ENCODE results near the gene UTP14C.
"Not testable (repeated sequence)": the region's sequence is repeated elsewhere in the genome, so short reads cannot be mapped to it uniquely, and the experiment has no call there.

Gene UTP14C, protein sequence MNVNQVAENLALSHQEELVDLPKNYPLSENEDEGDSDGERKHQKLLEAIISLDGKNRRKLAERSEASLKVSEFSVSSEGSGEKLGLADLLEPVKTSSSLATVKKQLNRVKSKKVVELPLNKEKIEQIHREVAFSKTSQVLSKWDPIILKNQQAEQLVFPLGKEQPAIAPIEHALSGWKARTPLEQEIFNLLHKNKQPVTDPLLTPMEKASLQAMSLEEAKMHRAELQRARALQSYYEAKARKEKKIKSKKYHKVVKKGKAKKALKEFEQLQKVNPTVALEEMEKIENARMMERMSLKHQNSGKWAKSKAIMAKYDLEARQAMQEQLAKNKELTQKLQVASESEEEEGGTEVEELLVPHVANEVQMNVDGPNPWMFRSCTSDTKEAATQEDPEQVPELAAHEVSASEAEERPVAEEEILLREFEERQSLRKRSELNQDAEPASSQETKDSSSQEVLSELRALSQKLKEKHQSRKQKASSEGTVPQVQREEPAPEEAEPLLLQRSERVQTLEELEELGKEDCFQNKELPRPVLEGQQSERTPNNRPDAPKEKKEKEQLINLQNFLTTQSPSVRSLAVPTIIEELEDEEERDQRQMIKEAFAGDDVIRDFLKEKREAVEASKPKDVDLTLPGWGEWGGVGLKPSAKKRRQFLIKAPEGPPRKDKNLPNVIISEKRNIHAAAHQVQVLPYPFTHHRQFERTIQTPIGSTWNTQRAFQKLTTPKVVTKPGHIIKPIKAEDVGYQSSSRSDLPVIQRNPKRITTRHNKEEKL

DNA sequence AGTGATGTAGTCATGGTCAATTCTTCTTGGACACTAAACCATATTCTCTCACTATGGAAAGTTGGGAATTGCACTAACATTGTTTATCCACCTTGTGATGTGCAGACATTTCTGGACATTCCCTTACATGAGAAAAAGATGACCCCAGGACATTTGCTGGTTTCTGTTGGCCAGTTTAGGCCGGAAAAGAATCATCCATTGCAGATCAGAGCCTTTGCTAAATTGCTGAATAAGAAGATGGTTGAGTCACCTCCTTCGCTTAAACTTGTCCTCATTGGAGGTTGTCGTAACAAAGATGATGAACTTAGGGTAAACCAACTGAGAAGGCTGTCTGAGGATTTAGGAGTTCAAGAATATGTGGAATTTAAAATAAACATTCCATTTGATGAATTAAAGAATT is at the start of gene UTP14C:
Gene UTP14C, plus strand, starts transcription at position 211 of the 400 bp plus-strand sequence. CDS start 4,114 bp downstream, outside the sequence.
- DNase-seq: no peak

GRCh38 chr13:51976423-51976822 is 48.1 kb upstream of the UTP14C start:
- DNase-seq: no peak

- DNase-seq: no peak
These were observed 47.6 kb upstream of the UTP14C start for GRCh38 chr13:51976890-51977289.

- no peak for DNase-seq
These were observed 46.9 kb upstream of the UTP14C start for GRCh38 chr13:51977625-51978024.

GRCh38 chr13:51978796-51979556 is 45.5 kb upstream of the UTP14C start:
- no peak for DNase-seq

DNA sequence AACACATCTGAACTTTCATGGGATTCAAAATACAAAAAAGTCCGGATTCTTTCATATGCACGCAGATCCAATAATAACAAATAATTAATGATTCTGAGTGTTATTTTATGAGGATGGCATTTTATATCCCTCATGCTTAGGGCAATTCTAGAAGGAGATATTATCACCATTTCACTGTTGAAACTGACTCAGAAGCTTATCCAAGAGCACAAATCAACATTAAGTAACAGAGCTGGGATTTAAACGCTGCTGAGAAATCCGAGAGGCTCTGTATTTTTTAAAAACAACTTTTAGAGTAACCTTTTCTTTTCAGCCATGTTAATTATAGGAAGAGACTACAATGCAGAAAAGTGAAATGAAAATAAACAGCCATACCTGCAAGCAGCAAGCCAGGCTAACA is 43.6 kb upstream of the UTP14C start:
- no peak for DNase-seq

DNA sequence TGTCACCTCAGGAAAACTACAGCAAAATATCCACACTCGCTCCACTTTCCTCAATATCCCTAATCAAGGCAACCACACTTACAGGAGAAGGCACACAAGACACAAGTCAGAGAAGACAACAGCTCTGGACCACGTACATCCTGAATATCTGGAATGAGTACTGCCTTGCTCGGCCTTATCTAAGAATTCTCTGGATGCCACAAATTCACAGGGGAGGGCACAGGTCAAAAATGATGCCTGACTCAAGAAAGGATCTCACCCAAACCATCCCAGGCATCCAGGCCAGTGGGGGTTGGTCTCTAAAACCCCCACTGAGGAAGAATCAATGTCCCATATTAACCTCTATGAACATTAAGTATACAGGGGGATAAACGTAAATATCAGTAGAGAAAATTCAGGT is 43.1 kb upstream of the UTP14C start:
- no peak for DNase-seq

- not testable (repeated sequence) for DNase-seq
These were observed 41.2 kb upstream of the UTP14C start for GRCh38 chr13:51983292-51983691.

DNA sequence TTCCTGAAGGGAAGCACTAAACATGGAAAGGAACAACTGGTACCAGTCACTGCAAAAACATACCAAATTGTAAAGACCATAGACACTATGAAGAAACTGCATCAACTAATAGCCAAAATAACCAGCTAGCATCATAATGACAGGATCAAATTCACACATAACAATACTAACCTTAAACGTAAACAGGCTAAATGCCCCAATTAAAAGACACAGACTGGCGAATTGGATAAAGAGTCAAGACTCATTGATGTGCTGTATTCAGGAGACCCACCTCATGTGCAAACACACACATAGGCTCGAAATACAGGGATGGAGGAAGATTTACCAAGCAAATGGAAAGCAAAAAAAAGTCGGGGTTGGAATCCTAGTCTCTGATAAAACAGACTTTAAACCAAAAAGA is 39.6 kb upstream of the UTP14C start:
- DNase-seq: not testable (repeated sequence)

DNA sequence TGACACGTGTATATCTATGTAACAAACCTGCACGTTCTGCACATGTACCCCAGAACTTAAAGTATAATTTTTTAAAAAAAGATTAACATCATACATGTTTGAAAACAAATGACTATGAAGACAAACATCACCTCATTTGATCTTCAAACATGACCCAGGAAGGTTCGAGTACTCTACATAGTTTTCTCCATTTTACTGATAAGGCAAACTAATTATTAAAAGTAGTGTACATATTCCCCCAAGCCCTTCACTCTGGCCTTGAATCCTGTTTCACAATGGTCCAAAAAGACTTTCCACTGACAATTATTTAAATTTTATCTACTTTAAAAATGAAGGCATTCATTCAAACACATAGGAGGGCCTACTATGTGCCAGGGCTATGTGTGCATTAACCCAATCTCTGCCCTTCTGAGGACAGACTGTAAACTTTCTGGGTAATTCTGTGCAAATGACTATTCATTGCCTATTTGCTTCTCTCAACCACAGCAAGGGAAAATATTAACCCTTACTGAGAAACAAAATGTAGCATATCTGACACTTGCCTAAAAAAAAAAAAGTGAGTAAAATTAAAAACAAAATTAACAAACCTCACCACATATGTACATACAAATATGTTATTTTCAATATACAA is 35.4 kb upstream of the UTP14C start:
- no peak for DNase-seq

DNA sequence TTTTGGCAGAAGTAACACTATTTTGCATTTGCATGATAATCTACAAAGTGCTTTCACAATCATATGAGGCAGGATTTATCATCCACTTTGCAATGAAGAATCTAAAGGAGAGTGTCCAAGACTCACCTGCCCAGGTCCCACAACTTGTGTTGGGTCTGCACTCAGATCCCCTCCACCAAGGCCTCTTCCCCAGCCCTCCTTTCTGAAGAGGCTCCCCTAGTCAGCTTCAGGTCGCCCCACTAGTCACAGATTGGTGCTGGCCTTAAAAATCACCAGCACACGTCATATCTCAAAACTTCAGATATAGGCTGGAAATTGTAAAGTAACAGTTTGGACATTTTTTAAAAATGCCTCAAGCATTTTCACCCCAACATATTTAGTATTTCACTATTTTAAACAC is 30.8 kb upstream of the UTP14C start:
- DNase-seq: no peak

GRCh38 chr13:51995677-51996551 is 28.6 kb upstream of the UTP14C start:
- DNase-seq: no peak

GRCh38 chr13:51996641-51997040 is 27.9 kb upstream of the UTP14C start:
- DNase-seq: no peak

- no peak for DNase-seq
These were observed 27.3 kb upstream of the UTP14C start for GRCh38 chr13:51997186-51997585.

- no peak for DNase-seq
These were observed 26.7 kb upstream of the UTP14C start for GRCh38 chr13:51997641-51998330.

GRCh38 chr13:51998723-51999509 is 25.6 kb upstream of the UTP14C start:
- DNase-seq: no peak

- no peak for DNase-seq
These were observed 25.0 kb upstream of the UTP14C start for GRCh38 chr13:51999510-51999911.

DNA sequence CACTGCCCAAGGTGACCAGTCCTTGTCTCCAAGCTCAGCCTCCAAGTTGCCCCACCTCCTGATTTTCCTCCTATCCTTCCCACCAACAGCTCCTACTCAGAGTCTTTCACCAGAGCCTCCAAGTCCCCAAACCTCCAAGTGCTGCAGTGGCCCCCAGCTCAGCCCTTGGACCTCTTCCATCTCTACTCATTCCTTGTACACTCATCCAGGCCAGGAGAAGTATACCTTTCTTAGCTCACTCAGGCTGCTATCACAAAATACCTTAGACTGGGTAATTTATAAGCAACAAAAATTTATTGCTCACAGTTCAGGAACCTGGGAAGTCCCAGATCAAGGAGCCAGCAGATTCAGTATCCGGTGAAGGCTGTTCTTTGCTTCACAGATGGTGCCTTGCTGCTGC is 24.6 kb upstream of the UTP14C start:
- DNase-seq: no peak

- DNase-seq: peak; percentile 5 to 33
These were observed 23.3 kb upstream of the UTP14C start for GRCh38 chr13:52001120-52001731.

DNA sequence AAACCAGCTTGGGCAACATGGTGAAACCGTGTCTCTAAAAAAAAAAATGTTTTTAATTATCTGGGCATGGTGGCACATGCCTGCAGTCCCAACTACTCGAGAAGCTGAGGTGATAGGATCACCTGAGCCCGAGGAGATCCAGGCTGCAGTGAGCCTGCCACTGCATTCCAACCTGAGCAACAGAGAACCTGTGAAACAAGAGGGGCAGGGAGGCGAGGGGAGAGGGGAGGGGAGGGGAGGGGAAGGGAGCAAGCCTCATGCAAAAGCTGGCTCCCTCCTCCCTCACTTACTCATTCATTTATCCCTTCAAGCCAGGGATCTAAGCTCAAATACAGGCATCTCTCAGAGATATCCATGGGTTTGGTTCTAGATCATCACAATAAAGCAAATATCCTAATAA is 22.1 kb upstream of the UTP14C start:
- DNase-seq: no peak

Measured in NCI-H2081 (cell line).